GM19372 (cell line): Measurements from ENCODE around the gene ADAM15.

Experiments used
- ATAC-seq: cut with Tn5 transposase; IDR thresholded peaks from one replicate; pipeline ENCODE4 v1.9.1; 2021; ENCODE audit warnings: mild to moderate bottlenecking, low read depth, moderate library complexity; ENCODE audit not compliant: unreplicated experiment

The ADAM15 gene

DNA sequence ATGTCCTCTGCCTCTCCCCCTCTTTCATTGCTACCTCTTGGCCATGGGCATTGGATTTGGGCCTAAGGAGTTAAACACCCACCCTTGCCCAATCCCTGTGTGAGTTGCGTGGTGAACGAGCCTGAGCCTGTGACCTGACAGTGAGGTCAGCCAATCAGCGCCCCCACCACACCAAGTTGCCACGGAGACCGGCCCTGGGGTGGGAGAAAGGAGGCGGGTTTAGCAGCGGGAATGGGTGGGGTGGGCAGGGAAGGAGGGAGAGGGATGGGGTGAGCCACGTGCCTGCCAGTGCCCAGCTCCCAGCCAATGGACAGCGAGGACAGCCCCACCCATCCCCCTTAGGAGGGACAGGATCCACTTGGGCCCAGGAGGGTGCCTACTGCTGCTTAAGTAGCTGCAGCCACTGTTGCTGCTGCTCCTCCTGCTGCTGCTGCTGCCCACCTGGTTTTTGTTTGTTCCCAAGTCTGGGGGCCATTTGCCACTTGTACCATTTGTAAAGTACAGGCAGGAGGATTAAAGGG lies 39.0 kb upstream of the ADAM15 start:
- ATAC-seq, result no peak

DNA sequence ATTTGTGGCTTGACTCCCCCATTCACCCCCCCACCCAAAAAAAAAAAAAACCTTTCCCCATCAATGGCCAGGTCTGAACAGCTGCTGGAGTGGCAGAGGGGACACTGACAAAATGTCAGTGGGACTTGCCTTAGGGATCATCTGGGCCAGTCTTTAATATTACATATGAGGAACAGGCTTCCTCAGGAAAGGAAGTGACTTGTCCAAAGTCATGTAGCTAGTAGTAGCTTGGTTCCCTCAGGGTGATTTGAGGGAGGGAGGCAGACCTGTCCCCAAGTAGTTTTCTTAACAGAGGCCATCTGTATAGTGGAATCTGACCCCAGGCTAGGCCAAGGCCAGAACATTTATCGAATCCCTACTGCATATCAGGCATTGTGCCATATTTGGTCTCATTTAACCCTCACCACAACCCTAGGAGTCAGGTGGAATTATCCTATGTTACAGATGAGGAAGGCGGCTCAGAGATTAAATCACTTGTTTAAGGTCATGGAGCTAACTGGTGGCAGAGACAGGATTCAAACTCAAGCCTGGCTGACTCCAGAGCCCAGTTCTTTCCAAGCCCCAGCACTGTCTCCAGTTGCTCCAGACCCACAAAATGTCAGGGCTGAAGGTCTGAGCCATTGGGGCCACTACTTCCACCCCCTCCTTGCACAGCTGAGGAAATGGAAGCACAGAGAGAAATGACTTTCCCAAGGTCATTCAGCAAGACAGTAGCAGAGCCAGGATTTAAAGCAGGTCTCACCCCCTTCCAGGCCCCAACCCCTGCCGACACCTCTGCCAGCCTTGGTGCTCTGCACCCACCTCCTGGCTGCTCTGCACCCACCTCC lies 38.1 kb upstream of the ADAM15 start:
- no peak for ATAC-seq

DNA sequence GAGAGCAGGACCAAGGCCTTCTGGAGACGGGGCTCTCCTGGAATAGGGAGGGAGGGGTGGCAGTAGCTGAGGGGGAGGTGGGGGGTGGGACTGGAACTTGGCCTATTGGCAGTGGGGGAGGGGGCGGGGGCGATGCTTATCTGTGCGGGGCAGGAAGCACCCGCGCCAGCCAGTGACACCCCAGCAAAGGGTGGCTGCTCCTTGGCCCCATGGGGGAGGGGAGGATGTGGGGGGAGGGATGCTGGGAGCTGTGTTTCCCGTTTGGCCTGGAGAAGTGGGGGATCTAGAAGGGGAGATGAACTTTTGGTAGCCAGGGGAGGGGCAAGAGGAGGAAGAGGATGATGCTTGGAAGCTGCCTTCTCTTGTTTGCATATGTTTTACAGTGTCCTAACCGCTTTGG lies 37.5 kb upstream of the ADAM15 start:
- no peak for ATAC-seq

DNA sequence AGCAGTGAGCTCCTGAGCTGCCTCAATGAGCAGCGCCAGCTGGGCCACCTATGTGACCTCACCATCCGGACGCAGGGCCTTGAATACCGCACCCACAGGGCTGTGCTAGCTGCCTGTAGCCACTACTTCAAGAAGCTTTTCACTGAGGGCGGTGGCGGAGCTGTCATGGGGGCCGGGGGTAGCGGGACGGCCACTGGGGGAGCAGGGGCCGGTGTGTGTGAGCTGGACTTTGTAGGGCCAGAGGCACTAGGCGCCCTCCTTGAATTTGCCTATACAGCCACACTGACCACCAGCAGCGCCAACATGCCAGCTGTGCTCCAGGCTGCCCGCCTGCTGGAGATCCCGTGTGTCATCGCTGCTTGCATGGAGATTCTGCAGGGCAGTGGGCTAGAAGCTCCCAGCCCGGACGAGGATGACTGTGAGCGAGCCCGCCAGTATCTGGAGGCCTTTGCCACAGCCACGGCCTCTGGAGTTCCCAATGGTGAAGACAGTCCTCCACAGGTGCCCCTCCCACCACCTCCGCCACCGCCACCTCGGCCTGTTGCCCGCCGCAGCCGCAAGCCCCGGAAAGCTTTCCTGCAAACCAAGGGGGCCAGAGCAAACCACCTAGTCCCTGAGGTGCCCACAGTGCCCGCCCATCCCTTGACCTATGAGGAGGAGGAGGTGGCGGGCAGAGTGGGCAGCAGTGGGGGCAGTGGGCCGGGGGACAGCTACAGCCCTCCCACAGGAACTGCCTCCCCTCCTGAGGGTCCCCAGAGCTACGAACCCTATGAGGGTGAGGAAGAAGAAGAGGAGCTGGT lies 36.2 kb upstream of the ADAM15 start:
- no peak for ATAC-seq

DNA sequence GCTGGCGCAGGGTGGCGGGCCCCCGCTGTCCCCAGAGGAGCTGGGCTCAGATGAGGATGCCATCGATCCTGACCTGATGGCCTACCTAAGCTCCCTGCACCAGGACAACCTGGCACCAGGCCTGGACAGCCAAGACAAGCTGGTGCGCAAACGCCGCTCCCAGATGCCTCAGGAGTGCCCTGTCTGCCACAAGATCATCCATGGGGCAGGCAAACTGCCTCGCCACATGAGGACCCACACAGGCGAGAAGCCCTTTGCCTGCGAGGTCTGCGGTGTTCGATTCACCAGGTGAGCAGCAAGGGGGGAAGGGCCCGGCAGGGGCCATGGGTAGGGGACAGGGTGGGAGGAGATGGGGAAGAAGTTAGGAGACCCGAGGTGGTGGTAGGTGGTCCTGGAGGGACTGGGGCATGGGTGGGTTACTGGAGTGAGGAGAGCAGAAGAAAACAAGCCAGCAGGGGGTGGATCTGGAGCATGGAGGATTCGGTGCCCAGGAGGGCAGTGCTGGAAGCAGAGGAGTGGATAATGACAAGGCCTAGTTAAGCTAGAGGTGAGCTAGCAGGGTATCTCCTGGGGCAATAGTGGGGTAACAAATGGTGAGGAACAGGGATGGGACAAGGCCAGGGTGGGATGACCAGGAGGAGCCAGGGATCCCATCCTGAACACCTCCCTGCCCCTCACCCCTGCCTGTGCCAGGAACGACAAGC lies 35.4 kb upstream of the ADAM15 start:
- no peak for ATAC-seq

DNA sequence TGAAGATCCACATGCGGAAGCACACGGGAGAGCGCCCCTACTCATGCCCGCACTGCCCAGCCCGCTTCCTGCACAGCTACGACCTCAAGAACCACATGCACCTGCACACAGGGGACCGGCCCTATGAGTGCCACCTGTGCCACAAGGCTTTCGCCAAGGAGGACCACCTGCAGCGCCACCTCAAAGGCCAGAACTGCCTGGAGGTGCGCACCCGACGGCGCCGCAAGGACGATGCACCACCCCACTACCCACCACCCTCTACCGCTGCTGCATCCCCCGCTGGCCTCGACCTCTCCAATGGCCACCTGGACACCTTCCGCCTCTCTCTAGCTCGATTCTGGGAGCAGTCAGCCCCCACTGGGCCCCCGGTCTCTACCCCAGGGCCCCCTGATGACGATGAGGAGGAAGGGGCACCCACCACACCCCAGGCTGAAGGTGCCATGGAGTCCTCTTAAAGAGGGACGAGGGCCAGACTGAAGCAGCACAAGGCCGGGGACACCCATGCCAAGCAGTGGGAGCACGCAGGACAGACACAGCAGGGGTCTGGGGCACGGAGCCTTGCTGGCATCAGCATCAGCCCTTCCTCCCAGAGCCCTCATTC lies 34.8 kb upstream of the ADAM15 start:
- ATAC-seq, result no peak

DNA sequence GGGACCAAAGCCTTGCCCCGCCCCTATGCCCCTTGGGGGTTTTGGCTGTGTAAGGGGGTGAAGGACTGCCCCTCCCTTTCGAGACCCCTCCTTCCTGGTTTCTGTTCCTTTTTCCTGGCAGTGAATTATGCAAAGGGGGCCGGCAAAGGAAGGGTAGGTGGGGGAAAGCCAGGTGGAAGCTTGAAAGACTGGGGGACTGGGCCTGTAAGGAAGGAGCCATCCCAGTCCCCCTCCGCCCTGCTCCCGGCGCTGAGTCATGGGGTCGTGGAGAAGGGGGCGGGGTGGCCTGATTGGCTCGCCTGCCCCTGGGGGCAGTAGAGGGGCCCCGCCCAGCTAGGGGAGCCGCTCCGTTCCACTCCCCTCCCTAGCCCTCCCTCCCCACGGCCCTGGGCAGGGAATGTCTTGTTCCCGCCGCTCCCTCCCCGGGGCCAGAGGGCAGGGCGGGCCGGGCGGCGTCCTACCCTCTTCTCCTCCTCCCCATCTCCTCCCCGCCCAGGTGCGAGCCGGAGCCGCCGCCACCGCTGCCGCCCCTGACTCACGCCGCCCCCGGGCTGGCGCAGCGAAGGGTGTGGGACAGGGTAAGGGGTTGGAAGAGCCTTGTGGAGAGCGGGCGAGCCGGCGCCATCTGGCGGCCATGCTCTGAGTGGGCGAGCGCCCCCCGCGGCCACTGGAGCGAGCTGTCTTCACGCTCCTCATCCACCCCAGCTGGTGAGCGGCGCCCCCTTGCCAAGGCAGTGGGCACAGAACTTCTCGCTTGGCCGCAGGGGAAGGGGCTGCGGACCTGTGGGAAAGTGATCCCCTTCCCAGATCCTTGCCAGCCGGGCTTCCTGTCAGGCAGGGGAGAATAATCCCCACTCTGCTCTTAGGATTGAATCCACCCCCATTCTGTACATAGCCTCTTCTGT lies 33.8 kb upstream of the ADAM15 start:
- no peak for ATAC-seq

DNA sequence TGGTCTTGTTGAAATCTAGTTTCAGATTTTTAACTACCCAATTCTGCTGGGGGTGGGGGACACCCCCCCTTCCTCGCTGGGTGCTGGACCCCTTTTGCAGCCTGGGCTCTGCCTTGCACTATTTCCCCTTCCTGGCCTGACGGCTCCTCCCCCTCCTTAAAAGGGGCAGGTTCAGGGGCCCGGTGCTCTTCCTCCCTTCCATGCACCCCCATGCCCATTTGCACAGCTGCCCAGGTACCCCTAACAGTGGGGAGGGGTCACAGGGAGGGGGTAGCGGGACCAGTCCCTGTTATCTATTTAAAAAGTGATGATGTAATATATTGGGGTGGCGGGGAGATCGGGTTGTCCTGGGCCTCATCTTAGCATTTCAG lies 33.2 kb upstream of the ADAM15 start:
- ATAC-seq, result no peak

DNA sequence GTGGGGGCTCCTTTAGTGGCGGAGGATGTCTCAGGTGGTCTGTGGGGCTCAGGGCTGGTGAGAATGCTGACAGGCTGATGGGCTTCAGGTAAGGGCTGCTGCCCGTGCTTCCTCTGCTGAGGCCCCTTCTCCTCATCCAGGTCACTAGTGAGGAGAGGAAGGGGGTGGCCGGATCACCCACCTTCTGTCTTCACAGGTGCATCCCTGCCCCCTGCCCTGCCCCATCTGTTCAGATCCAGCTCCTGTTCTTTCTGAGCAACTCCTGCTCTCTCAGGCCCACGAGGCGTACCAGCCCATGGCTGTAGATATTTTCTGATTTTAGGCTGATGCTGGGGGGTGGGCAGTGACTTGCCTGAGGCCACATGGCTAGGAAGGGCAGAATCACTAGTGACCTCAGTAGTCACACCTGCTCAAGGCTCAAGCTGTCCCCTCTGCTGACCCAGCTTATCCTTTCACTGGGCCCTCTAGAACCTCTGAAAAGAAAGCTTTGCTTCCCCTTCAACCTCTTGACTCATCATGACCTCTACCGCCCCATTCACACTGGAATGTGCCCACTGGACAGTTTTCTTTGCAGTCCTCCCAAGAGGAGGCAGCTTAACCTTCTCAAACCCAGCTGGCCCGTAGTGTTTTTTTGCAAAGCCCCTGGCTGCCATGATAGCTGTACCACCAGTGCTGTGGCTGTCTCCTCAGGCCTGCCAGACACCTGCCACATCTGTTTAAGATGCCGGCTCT lies 32.3 kb upstream of the ADAM15 start:
- no peak for ATAC-seq

DNA sequence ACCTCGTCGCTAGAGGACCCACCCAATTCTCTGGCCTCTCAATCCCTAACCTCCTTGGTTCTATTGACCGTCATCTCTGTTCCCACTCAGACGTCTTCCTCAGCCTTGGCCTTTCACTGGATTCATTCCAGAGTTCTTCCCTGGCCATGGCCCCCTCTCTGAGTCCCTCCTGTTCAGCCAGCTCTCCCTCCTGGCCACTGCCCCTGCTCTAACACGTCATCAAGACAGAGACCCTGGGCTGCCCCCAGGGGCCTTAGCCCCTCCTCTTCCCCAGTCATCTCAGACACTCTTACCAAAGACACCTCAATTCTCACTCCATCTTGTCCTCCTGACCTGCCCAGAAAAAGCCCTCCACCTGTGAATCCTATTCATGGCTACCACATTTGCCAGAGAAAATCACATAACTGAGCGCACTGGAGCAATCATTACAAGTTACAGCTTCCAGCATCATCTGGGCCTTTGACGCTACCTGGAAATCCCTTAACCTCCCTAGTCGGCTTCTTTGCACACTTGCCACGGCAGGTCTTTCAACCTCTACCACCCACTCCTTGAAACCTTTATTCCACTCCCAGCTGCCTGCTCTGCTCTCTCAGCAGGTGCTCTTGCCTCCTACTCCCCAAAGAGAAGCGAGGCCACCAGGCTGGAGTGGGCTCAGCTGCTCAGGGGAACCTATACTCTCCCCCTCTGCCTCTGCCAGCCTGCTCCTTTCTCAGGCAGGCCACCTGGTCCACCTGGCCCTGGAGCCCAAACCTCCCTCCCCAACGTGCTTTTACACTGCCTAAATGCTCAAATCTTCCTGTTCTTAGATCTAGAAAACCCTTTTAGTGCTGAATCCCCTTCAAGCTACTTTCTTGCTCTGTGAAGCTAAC lies 31.5 kb upstream of the ADAM15 start:
- no peak for ATAC-seq

DNA sequence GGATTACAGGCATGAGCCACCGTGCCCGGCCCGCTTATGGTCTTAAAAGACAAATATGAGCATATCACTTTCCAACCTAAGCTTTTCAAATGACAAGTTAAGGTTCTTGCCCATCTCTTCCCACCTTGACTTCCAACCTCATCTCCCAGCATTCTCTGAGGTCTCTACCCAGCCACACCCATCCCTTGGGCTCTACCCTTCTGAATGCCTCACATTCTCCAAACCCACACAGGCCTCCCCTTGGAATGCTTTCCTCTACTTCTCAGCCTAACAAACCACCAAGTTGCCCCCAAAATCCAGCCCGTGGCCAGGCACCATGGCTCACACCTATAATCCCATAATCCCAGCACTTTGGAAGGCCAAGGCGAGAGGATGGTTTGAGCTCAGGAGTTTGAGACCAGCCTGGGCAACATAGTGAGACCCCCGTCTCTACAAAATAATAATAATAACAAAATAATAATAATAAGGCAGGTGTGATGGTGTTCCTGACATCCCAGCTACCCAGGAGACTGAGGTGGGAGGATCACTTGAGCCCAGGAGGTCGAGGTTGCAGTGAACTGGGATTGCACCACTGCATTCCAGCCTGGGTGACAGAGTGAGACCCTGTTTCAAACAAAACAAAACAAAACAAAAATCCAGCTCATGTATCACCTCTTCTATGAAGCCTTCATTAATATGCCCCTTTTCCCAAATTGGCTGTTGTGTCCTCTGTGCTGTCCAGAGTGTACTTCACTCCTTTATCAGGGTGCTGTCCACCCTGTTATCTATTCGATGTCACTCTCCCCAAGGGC lies 28.8 kb upstream of the ADAM15 start:
- ATAC-seq, result no peak

DNA sequence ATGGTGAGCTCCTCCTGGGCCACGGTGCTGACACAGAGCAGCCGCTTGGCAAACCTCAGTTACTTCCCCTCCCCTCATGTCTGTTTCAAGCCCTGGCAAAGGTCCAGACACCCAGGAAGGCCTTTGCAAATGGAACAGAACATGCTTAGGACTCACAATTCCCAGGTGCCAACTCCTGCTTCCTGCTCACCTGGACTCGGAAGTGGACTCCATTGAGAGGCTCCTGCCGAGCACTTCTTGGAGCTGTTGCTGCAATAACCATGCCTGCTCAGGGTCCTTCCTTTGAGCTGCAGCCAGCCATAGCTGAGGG lies 28.2 kb upstream of the ADAM15 start:
- ATAC-seq, result no peak

DNA sequence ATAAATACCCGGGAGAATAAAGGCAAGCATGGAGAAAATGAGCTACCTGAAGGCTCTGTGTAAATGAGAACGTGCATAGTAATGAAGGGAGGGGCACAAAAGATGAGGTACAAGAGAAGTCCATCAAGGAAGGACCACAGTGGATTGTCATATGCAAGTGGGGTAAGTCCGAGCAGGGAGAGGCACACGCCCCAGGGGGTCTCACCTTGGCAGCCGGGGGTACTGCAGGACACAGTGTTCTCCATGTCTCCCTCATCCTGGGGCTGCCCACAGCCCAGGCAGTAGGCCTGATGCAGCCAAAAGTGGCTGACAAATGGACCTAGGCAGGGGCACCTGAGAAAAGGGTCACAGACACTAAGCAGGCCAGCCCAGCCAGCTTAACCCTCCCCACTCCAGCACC lies 27.5 kb upstream of the ADAM15 start:
- ATAC-seq, result no peak

DNA sequence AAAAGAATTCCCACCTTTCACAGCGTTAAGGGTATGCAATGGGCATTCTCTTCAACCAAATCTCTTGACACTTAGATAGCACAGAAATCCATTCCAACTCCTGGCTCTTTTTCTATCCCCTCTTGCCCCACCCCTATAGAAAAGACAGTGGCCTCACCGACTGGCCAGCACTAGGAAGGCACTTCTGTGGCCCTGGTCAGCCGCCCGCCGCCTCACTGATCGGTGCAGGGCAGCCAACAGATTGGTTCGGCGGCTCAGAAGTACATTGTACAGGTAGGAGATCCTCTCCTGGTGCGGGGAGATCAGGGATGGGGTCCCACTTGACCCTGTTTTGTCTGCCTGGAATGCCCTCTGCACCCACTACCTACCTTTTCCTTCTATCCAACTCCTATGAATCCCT lies 26.8 kb upstream of the ADAM15 start:
- no peak for ATAC-seq

DNA sequence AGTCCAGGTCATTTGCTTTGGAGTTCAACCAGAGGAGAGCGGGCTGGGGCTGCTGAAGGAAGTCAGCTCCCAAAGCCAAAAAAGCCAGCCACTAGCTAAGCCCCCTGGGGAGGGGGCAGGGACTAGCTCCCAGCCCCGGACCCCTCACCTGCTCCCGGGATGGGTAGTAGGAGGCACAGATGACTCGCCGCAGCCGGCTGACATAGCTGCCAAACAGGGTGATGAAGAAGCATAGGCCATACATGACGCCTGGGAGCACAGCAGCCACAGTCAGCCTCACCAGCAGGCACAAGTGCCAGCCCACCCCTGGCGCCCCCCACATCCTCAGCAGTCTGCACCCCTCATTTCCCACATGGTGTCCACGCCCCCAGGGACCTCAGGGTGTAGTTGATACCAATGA lies 25.0 kb upstream of the ADAM15 start:
- ATAC-seq, result no peak

DNA sequence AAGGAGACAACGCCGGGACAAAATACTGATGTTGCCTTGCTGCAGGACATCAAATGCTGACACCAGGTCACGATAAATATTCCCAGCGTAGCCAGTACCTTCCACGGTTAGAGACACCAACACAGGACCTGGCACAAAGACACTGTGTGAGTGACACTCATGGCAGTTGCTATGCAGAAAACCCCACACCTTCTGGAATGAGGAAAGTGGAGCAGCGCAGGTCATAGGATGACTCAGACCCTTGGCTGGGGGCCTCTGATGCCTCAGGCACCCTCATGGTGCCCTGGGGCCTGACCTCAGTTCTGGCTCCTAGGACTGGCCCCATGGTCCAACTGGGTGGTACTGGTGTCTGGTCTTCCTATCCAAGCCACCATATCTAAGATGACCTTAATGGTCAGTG lies 24.5 kb upstream of the ADAM15 start:
- no peak for ATAC-seq

DNA sequence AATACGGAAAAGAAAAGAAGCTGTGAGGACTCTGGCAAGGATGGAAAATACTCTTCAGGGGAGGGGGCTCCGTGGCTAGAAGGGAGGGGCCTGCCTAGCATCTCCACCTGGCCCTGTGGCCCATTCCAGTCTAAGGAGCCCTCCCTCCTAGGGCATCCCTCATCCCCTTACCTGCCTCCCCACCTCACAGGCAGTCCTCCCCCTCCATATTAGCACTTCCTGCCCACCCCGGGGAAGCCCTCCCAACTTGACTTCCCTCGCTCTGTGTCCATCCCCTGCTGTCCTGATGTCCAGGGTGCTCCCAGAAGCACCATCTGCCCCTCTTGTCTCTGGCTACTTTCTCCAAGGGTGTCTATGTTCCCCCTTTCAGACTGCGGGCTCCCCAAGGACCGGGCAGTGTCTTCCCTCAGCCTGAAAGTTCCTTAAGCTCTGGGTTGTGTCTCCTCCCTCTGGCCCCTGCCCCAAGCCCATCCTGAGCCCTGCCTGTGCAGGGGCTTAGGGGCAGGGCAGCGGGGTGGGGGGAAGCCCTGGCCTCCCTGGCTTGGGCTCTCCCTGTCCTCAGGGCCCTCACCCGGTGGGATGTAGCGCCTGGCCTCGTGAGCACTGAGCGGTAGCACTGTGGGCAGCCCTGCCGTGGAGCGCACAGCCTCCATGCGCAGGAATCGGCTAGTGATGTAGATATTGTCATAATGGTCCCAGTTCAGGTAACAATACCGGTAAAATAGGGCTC lies 21.4 kb upstream of the ADAM15 start:
- no peak for ATAC-seq
